GM12873 (cell line): ENCODE measurements around the gene KY.

Experiments used
- CTCF ChIP-seq: IDR thresholded peaks from 2 replicates; pipeline ENCODE4 v1.5.1; 2012; ENCODE audit warnings: low read depth, mild to moderate bottlenecking, moderate library complexity, low read length, control low read depth; ENCODE audit not compliant: insufficient read depth; ENCODE audit errors: missing control alignments

The KY gene

GRCh38 chr3:134608023-134608770, 42.6 kb downstream of the KY start:
- TF ChIP-seq CTCF, result no peak

GRCh38 chr3:134607054-134608022, 43.5 kb downstream of the KY start:
- TF ChIP-seq CTCF, result no peak

DNA sequence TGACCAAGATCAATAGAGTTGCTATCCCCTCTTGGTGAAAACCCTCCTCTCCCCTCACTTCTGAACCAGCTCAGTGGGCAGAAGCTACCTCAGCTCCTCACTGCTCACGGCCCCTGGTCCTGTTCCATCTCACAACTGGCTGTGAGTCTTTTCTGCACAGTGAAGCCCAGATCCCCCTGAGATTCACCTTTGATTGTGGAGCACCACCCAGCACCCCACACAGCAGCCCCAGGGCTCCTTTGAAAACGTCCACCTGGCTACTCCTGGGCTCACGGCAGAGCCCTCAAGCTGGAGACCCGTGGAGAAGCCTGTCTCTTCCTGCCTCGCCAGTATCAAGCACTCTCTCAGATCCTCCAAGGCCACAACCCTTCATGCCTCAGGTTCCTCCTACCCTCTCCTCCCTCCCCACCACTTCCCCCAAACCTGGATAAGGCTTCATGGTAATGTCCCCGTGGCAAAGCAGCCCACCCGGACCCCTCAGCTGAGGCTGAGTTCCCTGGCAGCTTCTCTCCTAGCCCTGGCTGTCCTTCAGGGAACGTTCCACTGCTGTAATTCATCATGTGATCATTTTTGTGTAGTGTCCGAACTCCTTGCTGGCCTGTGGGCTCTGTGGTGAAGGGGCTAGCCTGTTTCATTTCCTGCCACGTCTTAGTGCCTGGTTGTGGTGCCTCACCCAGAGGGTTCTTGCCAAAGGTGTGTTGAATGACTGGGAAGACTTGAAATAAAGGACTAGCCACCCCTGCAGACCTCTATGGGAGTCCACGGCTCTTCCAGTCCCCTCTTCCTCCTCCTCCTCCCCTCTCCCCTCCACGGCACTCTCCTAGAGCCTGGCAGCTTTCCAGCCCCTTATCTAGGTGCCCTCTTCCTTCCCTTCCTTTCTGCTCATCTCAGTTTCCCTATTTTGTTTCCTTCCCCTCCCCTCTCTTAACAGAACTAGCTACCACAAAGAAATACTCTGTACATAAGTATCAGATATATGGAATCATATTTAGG, 44.5 kb downstream of the KY start:
- TF ChIP-seq CTCF, result no peak

GRCh38 chr3:134605556-134605955, 45.3 kb downstream of the KY start:
- no peak for TF ChIP-seq CTCF

DNA sequence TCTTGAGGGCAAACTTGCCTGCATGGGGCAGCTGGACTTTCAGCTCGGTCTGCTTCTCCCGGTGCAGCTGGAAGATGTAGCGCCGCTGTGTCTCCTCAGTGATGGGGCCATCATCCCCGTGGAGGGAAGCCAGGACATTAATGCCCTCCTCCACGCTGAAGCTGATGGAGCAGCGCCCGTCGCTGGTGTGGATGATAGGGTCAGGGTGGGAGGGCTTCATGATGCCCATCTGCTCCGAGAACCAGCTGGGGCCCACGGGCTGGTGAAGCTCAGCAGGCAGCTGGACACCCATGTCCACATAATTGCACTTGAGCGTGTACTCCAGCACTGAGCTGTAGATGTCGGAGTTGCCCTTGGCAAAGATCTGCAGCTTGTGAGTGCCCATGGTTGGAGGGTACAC, 46.9 kb downstream of the KY start:
- TF ChIP-seq CTCF, result no peak

GRCh38 chr3:134603480-134603879, 47.3 kb downstream of the KY start:
- no peak for TF ChIP-seq CTCF
